ENCODE results near the gene RHCG. TPM values are rescaled to one million over a fixed set of nuclear protein-coding genes. Genes with fewer than 3 reads are reported as not detected.

RHCG gene
- total and polyA plus RNA-seq, 2 of the 13 experiments (the other 11 are each of a cell fraction or from before 2014, with no cell fraction given), result not detected

GRCh38 chr15:89542369-89542768 lies 46.0 kb upstream of the RHCG start:
- BruUV-seq (replicated peaks), result no TSS peak
- ATAC-seq, result no peak

GRCh38 chr15:89539027-89539426 lies 42.6 kb upstream of the RHCG start:
- 6% methylated on average over 2 of the region's 2 CpGs for WGBS (ENCODE audit: low lambda C conversion rate)
- TF ChIP-seq MED8 (CRISPR knock-in tag; IDR thresholded peaks at IDR 0.05; ENCODE audit: insufficient replicate concordance) (no peak), KLF11 (CRISPR knock-in tag; IDR thresholded peaks at IDR 0.05) (no peak), ELK4 (CRISPR knock-in tag; IDR thresholded peaks at IDR 0.05; ENCODE audit: borderline replicate concordance) (no peak), BATF2 (CRISPR knock-in tag; IDR thresholded peaks at IDR 0.05) (no peak), ZXDC (CRISPR knock-in tag; IDR thresholded peaks at IDR 0.05) (no peak), ZBTB37 (CRISPR knock-in tag; IDR thresholded peaks at IDR 0.05) (no peak), IRF2 (CRISPR knock-in tag; IDR thresholded peaks at IDR 0.05) (no peak), RFX1 (IDR thresholded peaks at IDR 0.05) (no peak), GPN1 (CRISPR knock-in tag; IDR thresholded peaks at IDR 0.05; ENCODE audit: borderline replicate concordance) (no peak), ZBTB20 (CRISPR knock-in tag; IDR thresholded peaks at IDR 0.05; ENCODE audit: borderline replicate concordance, low read depth) (no peak), ZNF552 (CRISPR knock-in tag; IDR thresholded peaks at IDR 0.05; ENCODE audit: borderline replicate concordance) (no peak)

More at GRCh38 chr15:89542369-89542768, 46.0 kb upstream of the RHCG start:
- FAIRE-seq (no peak), DNase-seq (ENCODE audit: low spot score) (no peak)
- 9% methylated on average over 3 of the region's 3 CpGs for WGBS (ENCODE audit: low lambda C conversion rate)
- Histone ChIP-seq H2AFZ (ENCODE audit: low read length) (no peak overlapping the region), H3K36me3 (replicated peaks in 1 of 2; ENCODE audit: control insufficient read depth in 1 of 2, insufficient read depth in 2 of 2, low read length in 2 of 2) (no peaks in the 10 kb centered on the region), H3K4me1 (ENCODE audit: insufficient read depth, low read length) (no peaks in the 10 kb centered on the region), H3K9ac (ENCODE audit: insufficient read depth, low read depth, low read length) (no peak overlapping the region), H3K79me2 (ENCODE audit: insufficient read depth, low read length) (no peaks in the 10 kb centered on the region), H3K4me2 (ENCODE audit: low read depth, low read length) (no peak overlapping the region), H3K27me3 (ENCODE audit: control insufficient read depth in 1 of 2, insufficient read depth in 2 of 2, low read length in 2 of 2) (no peaks in the 10 kb centered on the region), H4K20me1 (ENCODE audit: insufficient read depth, low read length) (no peaks in the 10 kb centered on the region), H3K9me3 (ENCODE audit: low read length) (no peaks in the 10 kb centered on the region), H3K4me3 (replicated peaks in 1 of 3; ENCODE audit: insufficient read depth in 1 of 3, low read depth in 2 of 3, low read length in 3 of 3) (no peak overlapping the region), H3K27ac (ENCODE audit: extremely low read length, insufficient read depth, low read length) (no peak overlapping the region)
- POLR2A ChIA-PET, result no interaction called here
- in situ Hi-C loops (cut with HindIII; ENCODE audit: extremely low pct_ligation_motif_present, low pct_unique_long_range_greater_than_20kb), result no loop called here
- intact Hi-C loops (cut with micrococcal nuclease; ENCODE audit: unreplicated experiment), result no loop called here
- TF ChIP-seq ESRRA (CRISPR knock-in tag; IDR thresholded peaks at IDR 0.05; ENCODE audit: low read depth), result no peak
- CTCF ChIA-PET (ENCODE audit: low intra/inter-chr PET ratio, low total read pairs), result no interaction called here

More at GRCh38 chr15:89539027-89539426, 42.6 kb upstream of the RHCG start:
- Histone ChIP-seq H3K79me2 (ENCODE audit: insufficient read depth, low read length) (no peaks in the 10 kb centered on the region), H3K27ac (ENCODE audit: extremely low read length, insufficient read depth, low read length) (no peak overlapping the region), H3K4me3 (replicated peaks in 1 of 3; ENCODE audit: insufficient read depth in 1 of 3, low read depth in 2 of 3, low read length in 3 of 3) (no peak overlapping the region), H3K36me3 (replicated peaks in 1 of 2; ENCODE audit: control insufficient read depth in 1 of 2, insufficient read depth in 2 of 2, low read length in 2 of 2) (no peaks in the 10 kb centered on the region), H2AFZ (ENCODE audit: low read length) (no peak overlapping the region), H3K4me1 (ENCODE audit: insufficient read depth, low read length) (no peaks in the 10 kb centered on the region), H3K9me3 (ENCODE audit: low read length) (no peaks in the 10 kb centered on the region), H3K9ac (ENCODE audit: insufficient read depth, low read depth, low read length) (no peak overlapping the region), H3K4me2 (ENCODE audit: low read depth, low read length) (no peak overlapping the region), H4K20me1 (ENCODE audit: insufficient read depth, low read length) (no peaks in the 10 kb centered on the region), H3K27me3 (ENCODE audit: control insufficient read depth in 1 of 2, insufficient read depth in 2 of 2, low read length in 2 of 2) (no peaks in the 10 kb centered on the region)
- BruUV-seq (replicated peaks), result no TSS peak
- intact Hi-C loops (cut with micrococcal nuclease; ENCODE audit: unreplicated experiment), result no loop called here
- no peak for FAIRE-seq
- ATAC-seq, result no peak
- in situ Hi-C loops (cut with HindIII; ENCODE audit: extremely low pct_ligation_motif_present, low pct_unique_long_range_greater_than_20kb), result no loop called here
- CTCF ChIA-PET (ENCODE audit: low intra/inter-chr PET ratio, low total read pairs), result no interaction called here
- DNase-seq (ENCODE audit: low spot score), result no peak
- POLR2A ChIA-PET, result no interaction called here
